HEK293 (cell line): ENCODE measurements around the gene TMEM184B.

Experiments used
- MZF1 ChIP-seq: fragments of 450-650 bp; formaldehyde crosslinking; IDR thresholded peaks from 2 replicates; pipeline ENCODE4 v1.5.1; 2017; ENCODE audit warnings: missing biosample characterization, missing genetic modification characterization, borderline replicate concordance
- ZNF223 ChIP-seq: fragments of 450-650 bp; formaldehyde crosslinking; IDR thresholded peaks from 2 replicates; pipeline ENCODE4 v1.5.1; 2016; ENCODE audit warnings: missing biosample characterization, missing genetic modification characterization
- ZNF596 ChIP-seq: fragments of 450-650 bp; IDR thresholded peaks from 2 replicates; pipeline ENCODE4 v1.5.0; 2018; ENCODE audit warnings: missing biosample characterization, mild to moderate bottlenecking, missing genetic modification characterization, moderate library complexity
- TF ChIP-seq, protein P1 (sequence below): fragments of 450-650 bp; formaldehyde crosslinking; IDR thresholded peaks from 2 replicates; pipeline ENCODE4 v1.5.1; 2016; ENCODE audit warnings: missing biosample characterization, missing genetic modification characterization
- TF ChIP-seq, protein P2 (sequence below): fragments of 450-650 bp; formaldehyde crosslinking; IDR thresholded peaks from 2 replicates; pipeline ENCODE4 v1.5.1; 2016; ENCODE audit warnings: missing biosample characterization, missing genetic modification characterization
- TF ChIP-seq, protein P3 (sequence below): fragments of 450-650 bp; formaldehyde crosslinking; IDR thresholded peaks from 2 replicates; pipeline ENCODE4 v1.5.1; 2017; ENCODE audit warnings: missing biosample characterization, missing genetic modification characterization

DNA sequence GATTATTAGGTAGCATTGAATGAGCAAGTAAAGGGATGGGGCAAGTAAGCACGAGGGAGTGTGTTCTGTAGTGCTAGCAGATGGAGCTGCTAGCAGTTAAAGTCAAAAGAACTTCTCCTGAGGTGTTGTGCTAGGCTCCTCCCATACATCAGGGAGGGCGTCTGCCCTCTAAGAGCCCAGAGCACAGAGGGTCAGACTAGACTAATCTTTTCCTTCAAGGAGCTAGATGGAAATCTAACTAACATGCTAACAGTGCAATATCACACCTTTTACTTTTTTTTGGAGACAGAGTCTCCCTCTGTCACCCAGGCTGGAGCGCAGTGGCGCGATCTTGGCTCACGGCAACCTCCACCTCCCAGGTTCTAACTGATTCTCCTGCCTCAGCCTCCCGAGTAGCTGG is 88.0 kb downstream of the TMEM184B start:
- TF ChIP-seq MZF1 (tag by site-specific recombination), result no peak
- TF ChIP-seq, protein P1, sequence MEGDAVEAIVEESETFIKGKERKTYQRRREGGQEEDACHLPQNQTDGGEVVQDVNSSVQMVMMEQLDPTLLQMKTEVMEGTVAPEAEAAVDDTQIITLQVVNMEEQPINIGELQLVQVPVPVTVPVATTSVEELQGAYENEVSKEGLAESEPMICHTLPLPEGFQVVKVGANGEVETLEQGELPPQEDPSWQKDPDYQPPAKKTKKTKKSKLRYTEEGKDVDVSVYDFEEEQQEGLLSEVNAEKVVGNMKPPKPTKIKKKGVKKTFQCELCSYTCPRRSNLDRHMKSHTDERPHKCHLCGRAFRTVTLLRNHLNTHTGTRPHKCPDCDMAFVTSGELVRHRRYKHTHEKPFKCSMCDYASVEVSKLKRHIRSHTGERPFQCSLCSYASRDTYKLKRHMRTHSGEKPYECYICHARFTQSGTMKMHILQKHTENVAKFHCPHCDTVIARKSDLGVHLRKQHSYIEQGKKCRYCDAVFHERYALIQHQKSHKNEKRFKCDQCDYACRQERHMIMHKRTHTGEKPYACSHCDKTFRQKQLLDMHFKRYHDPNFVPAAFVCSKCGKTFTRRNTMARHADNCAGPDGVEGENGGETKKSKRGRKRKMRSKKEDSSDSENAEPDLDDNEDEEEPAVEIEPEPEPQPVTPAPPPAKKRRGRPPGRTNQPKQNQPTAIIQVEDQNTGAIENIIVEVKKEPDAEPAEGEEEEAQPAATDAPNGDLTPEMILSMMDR, result no peak
- no peak for TF ChIP-seq ZNF596
- TF ChIP-seq, protein P2, sequence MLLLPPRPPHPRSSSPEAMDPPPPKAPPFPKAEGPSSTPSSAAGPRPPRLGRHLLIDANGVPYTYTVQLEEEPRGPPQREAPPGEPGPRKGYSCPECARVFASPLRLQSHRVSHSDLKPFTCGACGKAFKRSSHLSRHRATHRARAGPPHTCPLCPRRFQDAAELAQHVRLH (tag by site-specific recombination), result no peak
- no peak for TF ChIP-seq ZNF223 (tag by site-specific recombination)
- TF ChIP-seq, protein P3, sequence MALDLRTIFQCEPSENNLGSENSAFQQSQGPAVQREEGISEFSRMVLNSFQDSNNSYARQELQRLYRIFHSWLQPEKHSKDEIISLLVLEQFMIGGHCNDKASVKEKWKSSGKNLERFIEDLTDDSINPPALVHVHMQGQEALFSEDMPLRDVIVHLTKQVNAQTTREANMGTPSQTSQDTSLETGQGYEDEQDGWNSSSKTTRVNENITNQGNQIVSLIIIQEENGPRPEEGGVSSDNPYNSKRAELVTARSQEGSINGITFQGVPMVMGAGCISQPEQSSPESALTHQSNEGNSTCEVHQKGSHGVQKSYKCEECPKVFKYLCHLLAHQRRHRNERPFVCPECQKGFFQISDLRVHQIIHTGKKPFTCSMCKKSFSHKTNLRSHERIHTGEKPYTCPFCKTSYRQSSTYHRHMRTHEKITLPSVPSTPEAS (tag by site-specific recombination), result no peak
